ENCODE measurements around the gene PKN3. TPM values are rescaled to one million over a fixed set of nuclear protein-coding genes. Genes with fewer than 3 reads are reported as not detected.
A peak's percentile ranks its signal among the peaks of the same experiment; 100 is the strongest.

PKN3 gene
- total and polyA plus RNA-seq, 2 of the 13 experiments (the other 11 are each of a cell fraction or from before 2014, with no cell fraction given) = 10.5 to 13.2 TPM

DNA sequence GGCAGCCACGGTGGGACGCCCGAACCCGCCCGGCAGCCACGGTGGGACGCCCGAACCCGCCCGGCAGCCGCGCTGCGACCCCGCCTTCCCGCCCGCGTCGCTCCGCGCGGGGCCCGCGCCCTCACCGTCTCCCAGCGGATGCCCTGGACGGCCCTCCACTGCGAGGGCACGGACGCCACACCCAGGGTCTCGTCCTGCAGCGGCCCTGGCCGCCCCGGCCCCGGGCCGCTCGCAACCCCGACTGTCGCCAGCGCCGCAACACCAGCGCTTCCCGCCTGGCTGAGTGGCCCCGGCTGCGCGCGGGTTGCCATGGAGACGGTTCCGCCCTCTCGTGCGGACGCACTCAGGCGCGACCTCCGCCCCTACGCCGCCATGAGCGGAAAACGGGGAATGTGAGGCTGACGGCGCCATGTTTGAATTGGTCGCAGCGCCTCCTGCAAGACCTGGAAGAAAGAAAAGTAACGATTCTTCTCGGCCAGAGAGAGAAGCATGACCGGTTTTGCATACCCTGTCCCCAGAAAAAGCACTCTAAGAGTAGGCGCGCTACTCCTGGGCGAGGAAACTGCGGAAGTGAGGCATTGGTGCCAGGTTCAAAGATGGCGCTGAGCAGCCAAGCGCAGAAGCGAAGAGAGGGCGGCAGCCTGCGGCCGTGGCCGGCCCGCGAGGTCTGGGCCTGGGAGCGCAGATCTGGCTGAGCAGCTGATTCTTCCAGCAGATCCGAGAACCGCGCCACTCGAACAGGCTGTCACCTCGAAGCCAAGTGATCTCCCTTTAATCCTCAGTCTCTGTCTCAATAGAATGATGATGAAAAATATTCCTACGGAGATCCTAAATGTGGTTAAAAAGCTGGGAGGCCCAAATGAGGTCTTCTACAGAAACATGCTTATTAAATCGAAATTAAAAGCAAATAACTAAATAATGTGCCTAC is 45.6 kb upstream of the PKN3 start, which contains the start of gene DYNC2I2 (continued):
- TF ChIP-seq, protein P1, sequence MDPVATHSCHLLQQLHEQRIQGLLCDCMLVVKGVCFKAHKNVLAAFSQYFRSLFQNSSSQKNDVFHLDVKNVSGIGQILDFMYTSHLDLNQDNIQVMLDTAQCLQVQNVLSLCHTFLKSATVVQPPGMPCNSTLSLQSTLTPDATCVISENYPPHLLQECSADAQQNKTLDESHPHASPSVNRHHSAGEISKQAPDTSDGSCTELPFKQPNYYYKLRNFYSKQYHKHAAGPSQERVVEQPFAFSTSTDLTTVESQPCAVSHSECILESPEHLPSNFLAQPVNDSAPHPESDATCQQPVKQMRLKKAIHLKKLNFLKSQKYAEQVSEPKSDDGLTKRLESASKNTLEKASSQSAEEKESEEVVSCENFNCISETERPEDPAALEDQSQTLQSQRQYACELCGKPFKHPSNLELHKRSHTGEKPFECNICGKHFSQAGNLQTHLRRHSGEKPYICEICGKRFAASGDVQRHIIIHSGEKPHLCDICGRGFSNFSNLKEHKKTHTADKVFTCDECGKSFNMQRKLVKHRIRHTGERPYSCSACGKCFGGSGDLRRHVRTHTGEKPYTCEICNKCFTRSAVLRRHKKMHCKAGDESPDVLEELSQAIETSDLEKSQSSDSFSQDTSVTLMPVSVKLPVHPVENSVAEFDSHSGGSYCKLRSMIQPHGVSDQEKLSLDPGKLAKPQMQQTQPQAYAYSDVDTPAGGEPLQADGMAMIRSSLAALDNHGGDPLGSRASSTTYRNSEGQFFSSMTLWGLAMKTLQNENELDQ (CRISPR knock-in tag; IDR thresholded peaks at IDR 0.05; ENCODE audit: borderline replicate concordance) = no peak
- TF ChIP-seq CHD4 (IDR thresholded peaks at IDR 0.05; ENCODE audit: borderline replicate concordance, low read length) = no peak
- peak; percentile 80 for TF ChIP-seq ZNF747 (CRISPR knock-in tag; IDR thresholded peaks at IDR 0.05; ENCODE audit: borderline replicate concordance)
- TF ChIP-seq ZNF256 (CRISPR knock-in tag; conservative IDR thresholded peaks at IDR 0.05) = 0 out of 2 replicates have a peak, but pooled peaks have one; percentile 31
- peak; percentile 64; the same call in 1 of the 2 replicates for TF ChIP-seq CHCHD3 (CRISPR knock-in tag; IDR thresholded peaks at IDR 0.05)
- TF ChIP-seq HDAC2 (CRISPR knock-in tag; IDR thresholded peaks at IDR 0.05) = peak; percentile 50; the same call in 1 of the 2 replicates
- peak; percentile 43; the same call in 1 of the 2 replicates for TF ChIP-seq MEIS1 (CRISPR knock-in tag; IDR thresholded peaks at IDR 0.05; ENCODE audit: borderline replicate concordance)
- TF ChIP-seq NONO (IDR thresholded peaks at IDR 0.05) = no peak
- TF ChIP-seq NONO (CRISPR knock-in tag; conservative IDR thresholded peaks at IDR 0.05) = peak; percentile 93
- TF ChIP-seq KDM3A (CRISPR knock-in tag; IDR thresholded peaks at IDR 0.05; ENCODE audit: low read depth) = peak; percentile 71; the same call in 1 of the 2 replicates
- peak; percentile 28; the same call in 1 of the 2 replicates for TF ChIP-seq ZNF160 (CRISPR knock-in tag; IDR thresholded peaks at IDR 0.05)
- TF ChIP-seq, protein P2, sequence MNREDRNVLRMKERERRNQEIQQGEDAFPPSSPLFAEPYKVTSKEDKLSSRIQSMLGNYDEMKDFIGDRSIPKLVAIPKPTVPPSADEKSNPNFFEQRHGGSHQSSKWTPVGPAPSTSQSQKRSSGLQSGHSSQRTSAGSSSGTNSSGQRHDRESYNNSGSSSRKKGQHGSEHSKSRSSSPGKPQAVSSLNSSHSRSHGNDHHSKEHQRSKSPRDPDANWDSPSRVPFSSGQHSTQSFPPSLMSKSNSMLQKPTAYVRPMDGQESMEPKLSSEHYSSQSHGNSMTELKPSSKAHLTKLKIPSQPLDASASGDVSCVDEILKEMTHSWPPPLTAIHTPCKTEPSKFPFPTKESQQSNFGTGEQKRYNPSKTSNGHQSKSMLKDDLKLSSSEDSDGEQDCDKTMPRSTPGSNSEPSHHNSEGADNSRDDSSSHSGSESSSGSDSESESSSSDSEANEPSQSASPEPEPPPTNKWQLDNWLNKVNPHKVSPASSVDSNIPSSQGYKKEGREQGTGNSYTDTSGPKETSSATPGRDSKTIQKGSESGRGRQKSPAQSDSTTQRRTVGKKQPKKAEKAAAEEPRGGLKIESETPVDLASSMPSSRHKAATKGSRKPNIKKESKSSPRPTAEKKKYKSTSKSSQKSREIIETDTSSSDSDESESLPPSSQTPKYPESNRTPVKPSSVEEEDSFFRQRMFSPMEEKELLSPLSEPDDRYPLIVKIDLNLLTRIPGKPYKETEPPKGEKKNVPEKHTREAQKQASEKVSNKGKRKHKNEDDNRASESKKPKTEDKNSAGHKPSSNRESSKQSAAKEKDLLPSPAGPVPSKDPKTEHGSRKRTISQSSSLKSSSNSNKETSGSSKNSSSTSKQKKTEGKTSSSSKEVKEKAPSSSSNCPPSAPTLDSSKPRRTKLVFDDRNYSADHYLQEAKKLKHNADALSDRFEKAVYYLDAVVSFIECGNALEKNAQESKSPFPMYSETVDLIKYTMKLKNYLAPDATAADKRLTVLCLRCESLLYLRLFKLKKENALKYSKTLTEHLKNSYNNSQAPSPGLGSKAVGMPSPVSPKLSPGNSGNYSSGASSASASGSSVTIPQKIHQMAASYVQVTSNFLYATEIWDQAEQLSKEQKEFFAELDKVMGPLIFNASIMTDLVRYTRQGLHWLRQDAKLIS (CRISPR knock-in tag; IDR thresholded peaks at IDR 0.05) = 0 out of 2 replicates have a peak, but pooled peaks have one; percentile 42
- no peak for TF ChIP-seq FOSL1 (CRISPR knock-in tag; IDR thresholded peaks at IDR 0.05; ENCODE audit: borderline replicate concordance)
- TF ChIP-seq, protein P3, sequence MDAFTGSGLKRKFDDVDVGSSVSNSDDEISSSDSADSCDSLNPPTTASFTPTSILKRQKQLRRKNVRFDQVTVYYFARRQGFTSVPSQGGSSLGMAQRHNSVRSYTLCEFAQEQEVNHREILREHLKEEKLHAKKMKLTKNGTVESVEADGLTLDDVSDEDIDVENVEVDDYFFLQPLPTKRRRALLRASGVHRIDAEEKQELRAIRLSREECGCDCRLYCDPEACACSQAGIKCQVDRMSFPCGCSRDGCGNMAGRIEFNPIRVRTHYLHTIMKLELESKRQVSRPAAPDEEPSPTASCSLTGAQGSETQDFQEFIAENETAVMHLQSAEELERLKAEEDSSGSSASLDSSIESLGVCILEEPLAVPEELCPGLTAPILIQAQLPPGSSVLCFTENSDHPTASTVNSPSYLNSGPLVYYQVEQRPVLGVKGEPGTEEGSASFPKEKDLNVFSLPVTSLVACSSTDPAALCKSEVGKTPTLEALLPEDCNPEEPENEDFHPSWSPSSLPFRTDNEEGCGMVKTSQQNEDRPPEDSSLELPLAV (CRISPR knock-in tag; conservative IDR thresholded peaks at IDR 0.05; ENCODE audit: low read depth) = 0 out of 2 replicates have a peak, but pooled peaks have one; percentile 40
- no peak for TF ChIP-seq NR1H2 (CRISPR knock-in tag; IDR thresholded peaks at IDR 0.05; ENCODE audit: borderline replicate concordance, low read depth)
- TF ChIP-seq, protein P4, sequence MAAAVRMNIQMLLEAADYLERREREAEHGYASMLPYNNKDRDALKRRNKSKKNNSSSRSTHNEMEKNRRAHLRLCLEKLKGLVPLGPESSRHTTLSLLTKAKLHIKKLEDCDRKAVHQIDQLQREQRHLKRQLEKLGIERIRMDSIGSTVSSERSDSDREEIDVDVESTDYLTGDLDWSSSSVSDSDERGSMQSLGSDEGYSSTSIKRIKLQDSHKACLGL (CRISPR knock-in tag; IDR thresholded peaks at IDR 0.05) = peak; percentile 60; the same call in 1 of the 2 replicates
